Tibial artery (tissue), 4 donors: Measurements from ENCODE around the gene ATG7.

Source experiments
- DNase-seq, 2 donors: peaks; one replicate each; pipeline ENCODE4 v3.0.0-alpha.2; 2019
- H3K27ac ChIP-seq, 2 donors: fragments of 200-600 bp; sonication (generic) in 1 of 2; 1 replicate in 1 of 2; 2 replicates in 1 of 2; pipeline ENCODE4 v1.5.1; 2018 to 2019; ENCODE audit warnings: mild to moderate bottlenecking in 1 of 2
- H3K27me3 ChIP-seq, 2 donors: fragments of 200-600 bp; sonication (generic) in 1 of 2; one replicate each; pipeline versions ENCODE4 v1.5.1 to v1.6.0; 2016 to 2019
- H3K36me3 ChIP-seq, 3 donors: fragments of 200-600 bp; sonication (generic) in 2 of 3; one replicate each; pipeline ENCODE4 v1.5.1; 2016 to 2019; ENCODE audit warnings: mild to moderate bottlenecking in 2 of 3
- H3K4me1 ChIP-seq, 4 donors: fragments of 200-600 bp; sonication (generic) in 2 of 4; 1 replicate in 3 of 4; 2 replicates in 1 of 4; pipeline ENCODE4 v1.5.1; 2016 to 2019
- H3K4me3 ChIP-seq, 2 donors: fragments of 200-600 bp; sonication (generic) in 1 of 2; 1 replicate in 1 of 2; 2 replicates in 1 of 2; pipeline ENCODE4 v1.5.1; 2018 to 2019; ENCODE audit warnings: mild to moderate bottlenecking in 2 of 2
- H3K9me3 ChIP-seq, 3 donors: fragments of 200-600 bp; sonication (generic) in 1 of 3; one replicate each; pipeline ENCODE4 v1.5.1; 2016 to 2019
- intact Hi-C: fragments of 100-400 bp; cut with DNase I; formaldehyde crosslinking; loops from one replicate; pipeline ENCODE4 v1.15.0; 2023; ENCODE audit warnings: low total_unique reads
- TF ChIP-seq, protein P1 (sequence below), 2 experiments: fragments of 200-600 bp in 1 of 2; fragments of 450-650 bp in 1 of 2; IDR thresholded peaks; one replicate each; pipeline ENCODE4 v1.5.1; 2017 to 2019; ENCODE audit warnings: antibody characterized with exemption in 2 of 2, mild to moderate bottlenecking in 1 of 2, moderate library complexity in 1 of 2

Gene ATG7

GRCh38 chr3:11430207-11430606 lies 158.0 kb downstream of the ATG7 start:
- TF ChIP-seq, protein P1, sequence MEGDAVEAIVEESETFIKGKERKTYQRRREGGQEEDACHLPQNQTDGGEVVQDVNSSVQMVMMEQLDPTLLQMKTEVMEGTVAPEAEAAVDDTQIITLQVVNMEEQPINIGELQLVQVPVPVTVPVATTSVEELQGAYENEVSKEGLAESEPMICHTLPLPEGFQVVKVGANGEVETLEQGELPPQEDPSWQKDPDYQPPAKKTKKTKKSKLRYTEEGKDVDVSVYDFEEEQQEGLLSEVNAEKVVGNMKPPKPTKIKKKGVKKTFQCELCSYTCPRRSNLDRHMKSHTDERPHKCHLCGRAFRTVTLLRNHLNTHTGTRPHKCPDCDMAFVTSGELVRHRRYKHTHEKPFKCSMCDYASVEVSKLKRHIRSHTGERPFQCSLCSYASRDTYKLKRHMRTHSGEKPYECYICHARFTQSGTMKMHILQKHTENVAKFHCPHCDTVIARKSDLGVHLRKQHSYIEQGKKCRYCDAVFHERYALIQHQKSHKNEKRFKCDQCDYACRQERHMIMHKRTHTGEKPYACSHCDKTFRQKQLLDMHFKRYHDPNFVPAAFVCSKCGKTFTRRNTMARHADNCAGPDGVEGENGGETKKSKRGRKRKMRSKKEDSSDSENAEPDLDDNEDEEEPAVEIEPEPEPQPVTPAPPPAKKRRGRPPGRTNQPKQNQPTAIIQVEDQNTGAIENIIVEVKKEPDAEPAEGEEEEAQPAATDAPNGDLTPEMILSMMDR (IDR thresholded peaks at IDR 0.05): no peak
- Histone ChIP-seq H3K4me1 (peaks cover 0 to 25% (median 9%) of the 10 kb centered on the region in 4 donors), H3K4me3 (no peak overlapping the region), H3K9me3 (no peaks in the 10 kb centered on the region), H3K27me3 (no peaks in the 10 kb centered on the region), H3K36me3 (peaks cover 0 to 7% (median 6%) of the 10 kb centered on the region in 3 donors), H3K27ac (no peak overlapping the region)
- no peak for DNase-seq
- intact Hi-C loops: no loop called here

DNA sequence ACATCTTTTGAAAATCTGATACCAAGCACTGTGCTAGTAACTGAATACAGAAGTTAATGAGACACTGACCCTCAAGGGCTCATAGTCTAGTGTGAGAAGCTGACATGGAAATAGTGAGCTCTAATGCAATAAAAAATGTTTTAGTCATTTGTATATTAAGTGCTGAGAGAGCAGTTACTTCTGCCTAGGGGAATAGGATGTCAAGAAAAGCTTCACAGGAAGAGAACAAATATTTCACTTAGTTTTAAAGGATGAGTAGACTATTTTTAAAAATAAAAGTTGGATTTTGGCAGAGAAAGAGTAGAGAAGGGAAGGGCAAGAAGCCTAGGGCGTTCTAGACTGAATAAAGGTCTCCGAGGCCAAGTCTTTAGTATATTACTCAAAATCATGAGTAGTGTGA lies 158.4 kb downstream of the ATG7 start:
- DNase-seq: no peak
- Histone ChIP-seq H3K36me3 (peaks cover 0 to 7% (median 6%) of the 10 kb centered on the region in 3 donors), H3K27me3 (no peaks in the 10 kb centered on the region), H3K4me1 (peaks cover 0 to 25% (median 9%) of the 10 kb centered on the region in 4 donors), H3K9me3 (no peaks in the 10 kb centered on the region), H3K4me3 (no peak overlapping the region), H3K27ac (no peak overlapping the region)
- intact Hi-C loops: no loop called here
- TF ChIP-seq, protein P1 (IDR thresholded peaks at IDR 0.05): no peak

GRCh38 chr3:11431319-11431718 lies 159.1 kb downstream of the ATG7 start:
- peaks cover 0 to 7% (median 6%) of the 10 kb centered on the region in 3 donors for H3K36me3 ChIP-seq
- no peaks in the 10 kb centered on the region for H3K9me3 ChIP-seq
- H3K27me3 ChIP-seq: no peaks in the 10 kb centered on the region
- no peak overlapping the region for H3K4me3 ChIP-seq
- DNase-seq: no peak
- intact Hi-C loops: no loop called here
- TF ChIP-seq, protein P1 (IDR thresholded peaks at IDR 0.05): no peak
- H3K4me1 ChIP-seq: peaks cover 0 to 25% (median 9%) of the 10 kb centered on the region in 4 donors
- no peak overlapping the region for H3K27ac ChIP-seq

DNA sequence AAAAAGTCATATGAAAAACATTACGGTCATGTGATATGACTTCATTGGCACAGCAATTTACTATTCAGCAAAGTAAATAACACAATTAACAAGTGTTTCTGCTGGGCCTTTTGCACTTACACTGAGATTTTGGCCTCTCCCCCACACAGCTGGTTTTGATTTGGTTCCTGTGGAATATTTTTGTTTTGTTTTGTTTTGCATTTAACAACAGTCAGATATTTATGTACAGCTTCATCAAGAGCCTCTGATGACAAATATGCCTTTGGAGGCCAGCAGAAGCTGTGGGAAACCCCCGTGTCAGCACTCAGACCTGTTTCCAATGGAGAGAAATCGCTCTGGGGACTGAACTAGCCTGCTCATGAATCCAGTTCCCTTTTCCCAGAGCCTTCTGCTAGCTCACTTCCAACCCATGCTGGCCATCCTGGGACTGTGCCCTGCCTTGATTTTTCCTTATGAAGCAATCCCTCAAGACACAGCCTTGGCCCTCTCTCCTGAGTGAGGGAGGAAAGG lies 161.9 kb downstream of the ATG7 start:
- H3K4me3 ChIP-seq: no peak overlapping the region
- peaks cover 0 to 25% (median 11%) of the 10 kb centered on the region in 4 donors for H3K4me1 ChIP-seq
- TF ChIP-seq, protein P1 (IDR thresholded peaks at IDR 0.05): no peak
- intact Hi-C loops: no loop called here
- H3K9me3 ChIP-seq: no peaks in the 10 kb centered on the region
- DNase-seq: peak; percentile 82 to 86
- H3K36me3 ChIP-seq: no peaks in the 10 kb centered on the region
- no peaks in the 10 kb centered on the region for H3K27me3 ChIP-seq
- peak overlapping the region; percentile 52 to 70 for H3K27ac ChIP-seq

DNA sequence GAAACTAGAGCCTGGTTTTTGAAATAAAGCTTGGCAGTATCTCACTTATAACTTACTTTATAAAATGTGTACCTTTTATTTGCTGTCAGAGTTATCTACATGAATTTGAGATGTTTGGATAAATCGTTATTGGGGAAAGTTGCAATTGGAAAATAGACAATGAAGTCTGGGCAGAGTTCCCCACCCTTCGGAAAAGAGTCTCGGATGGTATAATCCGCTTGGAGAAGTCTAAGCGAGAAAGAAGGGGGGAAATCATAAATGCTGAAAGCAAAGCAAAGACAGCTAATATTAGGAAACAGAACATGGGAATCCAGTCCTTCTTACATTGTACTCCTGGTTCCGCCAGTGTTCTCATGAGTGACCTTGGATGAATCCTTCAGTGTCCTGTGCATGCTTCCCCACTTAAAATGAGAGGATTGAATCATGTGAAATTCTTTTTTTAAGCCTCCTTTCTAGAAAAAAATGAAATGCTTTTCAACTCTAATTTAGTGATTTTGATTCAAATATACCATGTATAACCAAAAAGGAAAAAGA lies 162.4 kb downstream of the ATG7 start:
- intact Hi-C loops: no loop called here
- TF ChIP-seq, protein P1 (IDR thresholded peaks at IDR 0.05): no peak
- H3K4me3 ChIP-seq: no peak overlapping the region
- no peaks in the 10 kb centered on the region for H3K36me3 ChIP-seq
- no peak for DNase-seq
- H3K9me3 ChIP-seq: no peaks in the 10 kb centered on the region
- H3K27ac ChIP-seq: peak overlapping the region; percentile 52 to 70
- H3K4me1 ChIP-seq: peaks cover 0 to 25% (median 11%) of the 10 kb centered on the region in 4 donors
- no peaks in the 10 kb centered on the region for H3K27me3 ChIP-seq
